SJSA1 (cell line): ENCODE measurements around the gene RNU2-63P. TPM values are rescaled to one million over a fixed set of nuclear protein-coding genes. Genes with fewer than 3 reads are reported as not detected.
"Not testable (repeated sequence)": the region's sequence is repeated elsewhere in the genome, so short reads cannot be mapped to it uniquely, and the experiment has no call there.

Source experiments
- DNase-seq, 2 experiments: peaks; one replicate each; pipeline ENCODE4 v3.0.0-alpha.2; 2015 to 2020; ENCODE audit warnings: low spot score in 2 of 2, low read depth in 1 of 2
- H3K27ac ChIP-seq: fragments of 250-450 bp; sonication (Bioruptor Pico); 2 replicates; pipeline ENCODE4 v1.5.1; 2020; ENCODE audit warnings: mild to moderate bottlenecking, moderate library complexity
- H3K27me3 ChIP-seq: fragments of 250-450 bp; sonication (Bioruptor Pico); replicated peaks from 2 replicates; pipeline ENCODE4 v1.5.1; 2020; ENCODE audit warnings: mild to moderate bottlenecking, moderate library complexity
- H3K36me3 ChIP-seq: fragments of 250-450 bp; sonication (Bioruptor Pico); 2 replicates; pipeline ENCODE4 v1.5.1; 2020; ENCODE audit warnings: mild to moderate bottlenecking
- H3K4me1 ChIP-seq: fragments of 250-450 bp; sonication (Bioruptor Pico); replicated peaks from 2 replicates; pipeline ENCODE4 v1.6.1; 2021; ENCODE audit warnings: mild to moderate bottlenecking
- H3K4me3 ChIP-seq: fragments of 250-450 bp; sonication (Bioruptor Pico); 2 replicates; pipeline ENCODE4 v1.5.1; 2020; ENCODE audit warnings: mild to moderate bottlenecking
- H3K9me3 ChIP-seq: fragments of 250-450 bp; sonication (Bioruptor Pico); replicated peaks from 2 replicates; pipeline ENCODE4 v1.5.1; 2020; ENCODE audit warnings: mild to moderate bottlenecking
- total RNA-seq: library from RNA; depleted of rRNA; stranded (reverse); fragments of >200 nt; shearing (Covaris generic); gene quantifications from 2 replicates; pipeline ENCODE4 v1.2.3, GENCODE V29; 2014; rRNA removed

Gene RNU2-63P
- total RNA-seq, 1 experiment from 2014 or later, result 34.9 TPM

DNA sequence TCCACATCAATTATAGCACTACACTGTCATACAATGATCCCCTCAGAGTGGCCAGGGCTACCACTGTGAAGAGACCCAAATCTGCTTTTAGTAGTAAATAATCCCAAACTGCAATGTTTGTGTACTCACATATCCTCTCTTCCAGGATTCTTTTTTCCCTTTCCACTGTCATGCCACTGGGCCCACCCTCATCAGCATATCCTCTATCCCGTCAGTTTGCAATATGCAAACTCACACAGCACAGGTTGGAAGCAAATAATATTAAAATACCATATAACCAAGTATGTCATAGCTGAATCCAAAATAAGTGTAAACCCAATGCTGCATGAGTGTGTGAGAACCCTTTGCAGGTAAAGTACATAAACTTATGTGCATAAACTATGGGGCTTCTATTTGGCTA, 28.9 kb downstream of the RNU2-63P start:
- not testable (repeated sequence) for H3K4me3 ChIP-seq, H3K4me1 ChIP-seq, H3K27ac ChIP-seq, DNase-seq, H3K9me3 ChIP-seq, H3K36me3 ChIP-seq, H3K27me3 ChIP-seq

DNA sequence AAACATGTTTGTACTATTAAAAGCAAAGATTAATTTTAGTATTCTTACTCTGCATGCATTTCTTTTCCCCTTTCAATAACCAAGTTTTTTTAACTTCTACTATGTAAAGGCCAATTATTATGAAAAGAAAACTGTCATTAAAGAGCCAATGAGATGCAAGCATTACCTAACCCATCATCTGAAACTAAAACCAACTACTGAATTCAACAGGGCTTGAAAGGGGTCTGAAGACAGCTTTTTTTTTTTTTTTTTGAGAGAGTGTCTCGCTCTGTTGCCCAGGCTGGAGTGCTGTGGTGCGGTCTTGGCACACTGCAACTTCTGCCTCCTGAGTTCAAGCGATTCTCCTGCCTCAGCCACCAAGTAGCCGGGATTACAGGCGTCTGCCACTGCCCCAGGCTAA, 30.4 kb downstream of the RNU2-63P start:
- not testable (repeated sequence) for H3K36me3 ChIP-seq, DNase-seq, H3K9me3 ChIP-seq, H3K4me1 ChIP-seq, H3K4me3 ChIP-seq, H3K27me3 ChIP-seq, H3K27ac ChIP-seq

DNA sequence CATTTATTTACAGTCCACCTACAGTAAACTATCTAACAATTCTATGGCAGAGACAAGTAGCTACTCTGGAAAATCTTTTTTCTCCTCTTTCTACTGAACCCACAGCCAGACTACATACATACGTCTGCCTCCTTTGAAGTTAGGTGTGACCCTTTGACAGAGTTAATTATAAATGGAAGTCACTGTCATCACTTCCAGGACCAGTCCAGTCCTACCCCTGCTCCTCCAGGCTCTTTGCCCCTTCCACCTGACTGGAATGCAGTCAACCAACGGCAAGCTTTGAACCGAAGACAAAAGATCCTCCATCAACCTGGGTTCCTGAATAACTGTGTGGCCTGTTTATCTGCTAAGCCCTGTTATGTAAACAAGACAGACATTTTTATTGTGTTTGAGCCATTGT, 35.2 kb downstream of the RNU2-63P start:
- H3K9me3 ChIP-seq, H3K27me3 ChIP-seq, H3K27ac ChIP-seq, H3K36me3 ChIP-seq, DNase-seq, H3K4me3 ChIP-seq, H3K4me1 ChIP-seq: not testable (repeated sequence)

DNA sequence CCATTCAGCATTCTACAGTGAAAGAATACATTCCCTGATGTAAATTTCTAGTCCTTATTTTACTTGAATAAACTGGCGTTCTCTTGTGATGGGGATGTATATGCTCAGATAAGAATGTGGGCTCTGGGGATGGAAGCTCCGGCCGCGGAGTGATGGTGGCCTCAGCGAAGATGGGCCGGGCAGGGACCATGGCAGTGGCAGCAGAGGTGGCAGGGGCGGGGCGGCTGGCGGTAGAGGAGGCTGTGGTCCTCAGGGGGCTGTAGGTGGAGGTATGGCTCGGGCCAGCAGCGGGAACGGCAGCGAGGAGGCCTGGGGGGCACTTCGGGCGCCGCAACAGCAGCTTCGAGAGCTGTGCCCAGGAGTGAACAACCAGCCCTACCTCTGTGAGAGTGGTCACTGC, 44.0 kb downstream of the RNU2-63P start:
- DNase-seq, H3K4me1 ChIP-seq, H3K27ac ChIP-seq, H3K4me3 ChIP-seq, H3K36me3 ChIP-seq, H3K9me3 ChIP-seq, H3K27me3 ChIP-seq: not testable (repeated sequence)

Other genes starting within 250 kb of the RNU2-63P start
- gene RGPD2, start 190.8 kb downstream of the RNU2-63P start, total RNA-seq, result not detected in 2 replicates
- 52.3 and 62.7 TPM in 2 replicates for gene KRCC1, start 39.2 kb upstream of the RNU2-63P start, total RNA-seq
- gene SMYD1, start 51.3 kb upstream of the RNU2-63P start, total RNA-seq, result not detected in 2 replicates
- not detected in 2 replicates for gene FABP1, start 111.5 kb upstream of the RNU2-63P start, total RNA-seq
- gene THNSL2, start 153.8 kb upstream of the RNU2-63P start, total RNA-seq, result 9.7 and 10.6 TPM in 2 replicates